ENCODE results near the gene WDR27.

DNA sequence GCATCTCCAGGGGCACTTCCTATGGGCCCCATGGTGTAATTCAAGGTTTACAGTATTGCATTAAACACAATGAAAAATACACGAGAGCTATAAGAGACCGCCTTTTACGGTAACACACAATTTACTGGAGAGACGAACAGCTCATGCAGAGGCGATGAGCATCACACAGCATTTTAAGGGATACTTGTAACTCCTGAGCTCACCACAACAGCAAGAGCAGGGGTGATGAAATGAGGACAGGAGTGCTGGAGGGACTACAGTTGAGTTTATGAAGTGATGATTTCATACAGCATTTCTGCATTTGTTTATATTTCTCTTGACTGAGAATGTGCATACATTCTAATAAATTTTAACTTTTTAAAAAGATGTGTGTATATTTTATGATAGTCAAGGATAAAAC, 113.9 kb downstream of the WDR27 start:
- TF ChIP-seq, protein P1, sequence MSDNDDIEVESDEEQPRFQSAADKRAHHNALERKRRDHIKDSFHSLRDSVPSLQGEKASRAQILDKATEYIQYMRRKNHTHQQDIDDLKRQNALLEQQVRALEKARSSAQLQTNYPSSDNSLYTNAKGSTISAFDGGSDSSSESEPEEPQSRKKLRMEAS (IDR thresholded peaks at IDR 0.05), result no peak
- TF ChIP-seq, protein P2, sequence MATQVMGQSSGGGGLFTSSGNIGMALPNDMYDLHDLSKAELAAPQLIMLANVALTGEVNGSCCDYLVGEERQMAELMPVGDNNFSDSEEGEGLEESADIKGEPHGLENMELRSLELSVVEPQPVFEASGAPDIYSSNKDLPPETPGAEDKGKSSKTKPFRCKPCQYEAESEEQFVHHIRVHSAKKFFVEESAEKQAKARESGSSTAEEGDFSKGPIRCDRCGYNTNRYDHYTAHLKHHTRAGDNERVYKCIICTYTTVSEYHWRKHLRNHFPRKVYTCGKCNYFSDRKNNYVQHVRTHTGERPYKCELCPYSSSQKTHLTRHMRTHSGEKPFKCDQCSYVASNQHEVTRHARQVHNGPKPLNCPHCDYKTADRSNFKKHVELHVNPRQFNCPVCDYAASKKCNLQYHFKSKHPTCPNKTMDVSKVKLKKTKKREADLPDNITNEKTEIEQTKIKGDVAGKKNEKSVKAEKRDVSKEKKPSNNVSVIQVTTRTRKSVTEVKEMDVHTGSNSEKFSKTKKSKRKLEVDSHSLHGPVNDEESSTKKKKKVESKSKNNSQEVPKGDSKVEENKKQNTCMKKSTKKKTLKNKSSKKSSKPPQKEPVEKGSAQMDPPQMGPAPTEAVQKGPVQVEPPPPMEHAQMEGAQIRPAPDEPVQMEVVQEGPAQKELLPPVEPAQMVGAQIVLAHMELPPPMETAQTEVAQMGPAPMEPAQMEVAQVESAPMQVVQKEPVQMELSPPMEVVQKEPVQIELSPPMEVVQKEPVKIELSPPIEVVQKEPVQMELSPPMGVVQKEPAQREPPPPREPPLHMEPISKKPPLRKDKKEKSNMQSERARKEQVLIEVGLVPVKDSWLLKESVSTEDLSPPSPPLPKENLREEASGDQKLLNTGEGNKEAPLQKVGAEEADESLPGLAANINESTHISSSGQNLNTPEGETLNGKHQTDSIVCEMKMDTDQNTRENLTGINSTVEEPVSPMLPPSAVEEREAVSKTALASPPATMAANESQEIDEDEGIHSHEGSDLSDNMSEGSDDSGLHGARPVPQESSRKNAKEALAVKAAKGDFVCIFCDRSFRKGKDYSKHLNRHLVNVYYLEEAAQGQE (IDR thresholded peaks at IDR 0.05; ENCODE audit: low read depth), result no peak
- TF ChIP-seq EP300 (IDR thresholded peaks at IDR 0.05; ENCODE audit: borderline replicate concordance) (no peak), TAF1 (IDR thresholded peaks at IDR 0.05; ENCODE audit: low read depth) (no peak), CREB1 (IDR thresholded peaks at IDR 0.05; ENCODE audit: low read depth) (no peak), YY1 (IDR thresholded peaks at IDR 0.05; ENCODE audit: low read depth) (no peak), EGR1 (IDR thresholded peaks at IDR 0.05) (no peak), TEAD4 (IDR thresholded peaks at IDR 0.05) (no peak)
- TF ChIP-seq, protein P3, sequence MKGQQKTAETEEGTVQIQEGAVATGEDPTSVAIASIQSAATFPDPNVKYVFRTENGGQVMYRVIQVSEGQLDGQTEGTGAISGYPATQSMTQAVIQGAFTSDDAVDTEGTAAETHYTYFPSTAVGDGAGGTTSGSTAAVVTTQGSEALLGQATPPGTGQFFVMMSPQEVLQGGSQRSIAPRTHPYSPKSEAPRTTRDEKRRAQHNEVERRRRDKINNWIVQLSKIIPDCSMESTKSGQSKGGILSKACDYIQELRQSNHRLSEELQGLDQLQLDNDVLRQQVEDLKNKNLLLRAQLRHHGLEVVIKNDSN (IDR thresholded peaks at IDR 0.05), result no peak
